Cortex of kidney (tissue), 1 donor: Measurements from ENCODE around the gene OR52E6.

Experiments
- DNase-seq: peaks from one replicate; lab custom pipeline; 2025; lab: John Stamatoyannopoulos, UW

The OR52E6 gene

DNA sequence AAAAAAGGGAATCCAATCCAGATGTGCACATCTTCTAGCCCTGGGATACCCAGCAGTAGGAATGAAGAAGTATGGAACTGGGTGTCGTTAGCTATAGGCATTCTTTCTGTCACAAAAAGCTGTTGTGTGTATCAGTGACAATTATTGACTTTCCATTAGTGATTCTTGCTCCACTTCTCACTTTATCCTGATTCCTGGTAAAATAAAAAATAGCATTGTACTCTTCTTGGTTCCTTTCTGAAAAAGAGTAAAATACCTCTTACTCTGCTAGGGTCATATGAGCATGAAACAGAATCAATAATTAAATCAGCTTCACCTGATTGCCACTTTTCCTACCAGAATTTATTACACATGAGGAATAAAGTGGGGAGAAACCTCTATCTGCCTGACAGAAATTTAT lies at the start of gene OR52E6:
Gene OR52E6, minus strand, starts transcription at position 101 of the 400 bp plus-strand sequence. Its CDS starts 0 bp downstream, at position 101.
- DNase-seq: no peak

DNA sequence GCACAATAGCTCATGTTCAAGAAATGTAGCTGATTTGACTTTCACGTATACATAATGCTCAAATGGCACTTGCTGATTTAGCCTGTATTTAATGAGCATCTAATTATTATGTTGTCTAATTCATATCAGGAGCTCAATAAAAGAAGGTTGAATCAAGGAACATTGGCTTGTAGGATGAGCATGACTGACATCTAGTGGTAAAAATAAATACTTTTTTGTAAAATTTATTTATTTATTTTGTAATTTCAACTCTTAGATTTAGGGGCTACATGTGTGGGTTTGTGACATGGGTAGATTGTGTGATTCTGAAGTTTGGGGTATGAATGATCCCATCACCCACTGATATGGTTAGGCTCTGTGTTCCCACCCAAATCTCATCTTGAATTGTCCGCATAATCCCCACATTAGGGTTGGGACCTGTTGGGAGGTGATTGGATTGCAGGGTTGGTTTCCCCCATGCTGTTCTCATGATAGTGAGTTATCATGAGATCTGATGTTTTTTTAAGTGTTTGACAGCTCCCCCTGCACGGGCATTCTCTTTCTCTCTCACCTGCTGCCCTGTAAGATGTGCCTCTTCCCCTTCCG lies 49.6 kb upstream of the OR52E6 start:
- DNase-seq: no peak

GRCh38 chr11:5887661-5888060 lies 46.0 kb upstream of the OR52E6 start:
- DNase-seq: no peak

DNA sequence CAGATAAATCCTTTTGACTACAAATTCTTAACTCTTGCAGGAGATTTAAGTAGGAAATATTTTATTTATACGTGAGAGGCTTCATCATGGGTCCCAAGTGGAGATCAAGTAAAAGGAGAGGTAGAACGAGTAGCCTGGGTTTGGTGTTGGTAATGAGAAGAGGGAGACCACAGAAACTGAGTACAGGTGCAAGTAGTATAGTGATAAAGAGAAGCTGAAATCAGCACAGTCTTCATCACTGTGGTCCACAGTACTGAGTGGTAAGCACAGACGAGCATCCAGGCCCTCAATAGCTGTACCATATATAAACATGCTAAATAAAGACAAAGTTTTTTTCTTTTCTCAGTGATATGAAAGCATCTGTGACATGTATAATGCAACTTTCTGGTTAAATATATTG lies 45.5 kb upstream of the OR52E6 start:
- no peak for DNase-seq

GRCh38 chr11:5881756-5882155 lies 40.1 kb upstream of the OR52E6 start:
- DNase-seq: no peak

DNA sequence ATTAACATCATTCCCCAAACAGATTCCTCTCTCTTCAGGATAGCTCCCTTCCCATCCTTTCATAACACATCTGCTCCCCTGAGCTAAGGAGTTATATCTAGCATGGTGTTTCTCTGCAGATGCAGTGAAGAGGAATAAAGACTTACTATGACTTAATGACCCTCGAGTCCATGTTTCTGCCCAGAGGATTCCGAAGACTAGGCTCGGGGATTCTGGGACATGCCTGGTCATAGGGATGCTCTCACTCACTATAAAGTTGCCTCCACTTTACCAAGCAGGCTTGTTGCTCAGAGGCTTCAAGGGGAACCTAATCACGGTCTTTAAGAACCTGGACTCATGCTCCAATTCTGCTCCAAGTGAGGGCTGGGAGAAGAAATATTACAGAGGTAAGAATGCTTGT lies 38.6 kb upstream of the OR52E6 start, which contains the start of gene OR52E4:
Gene OR52E4, plus strand, starts transcription at position 301 of the 400 bp plus-strand sequence. CDS start 3,664 bp downstream, outside the sequence.
- DNase-seq: no peak

GRCh38 chr11:5878564-5878963 lies 36.9 kb upstream of the OR52E6 start:
- no peak for DNase-seq

- DNase-seq: no peak
Measured at GRCh38 chr11:5865826-5866225, 24.1 kb upstream of the OR52E6 start.

GRCh38 chr11:5857590-5857989 lies 15.9 kb upstream of the OR52E6 start, which contains the start of gene OR52E8:
OR52E8 (minus strand) TSS chr11:5857690; CDS start chr11:5857690, 0 bp downstream.
- DNase-seq: no peak

DNA sequence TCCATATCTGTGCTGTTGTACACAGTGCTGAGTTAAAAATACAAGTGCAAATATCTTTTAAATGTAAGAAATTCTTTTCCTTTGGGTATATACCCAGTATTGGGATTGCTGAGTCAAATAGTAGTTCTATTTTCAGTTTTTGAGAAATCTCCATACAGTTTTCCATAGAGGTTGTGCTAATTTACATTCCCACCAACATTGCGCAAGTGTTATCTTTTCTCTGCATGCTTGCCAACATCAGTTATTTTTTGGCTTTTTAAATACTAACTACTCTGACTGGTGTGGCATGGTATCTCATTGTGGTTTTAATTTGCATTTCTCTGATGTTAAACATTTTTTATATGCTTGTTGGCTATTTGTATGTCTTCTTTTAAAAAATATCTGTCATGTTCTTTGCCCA lies 9.3 kb upstream of the OR52E6 start:
- DNase-seq: no peak

GRCh38 chr11:5847711-5848110 lies 6.0 kb upstream of the OR52E6 start:
- no peak for DNase-seq

- DNase-seq: no peak
Measured at GRCh38 chr11:5846701-5847100, 5.0 kb upstream of the OR52E6 start.

- DNase-seq: no peak
Measured at GRCh38 chr11:5837695-5838094, 4.0 kb downstream of the OR52E6 start.

DNA sequence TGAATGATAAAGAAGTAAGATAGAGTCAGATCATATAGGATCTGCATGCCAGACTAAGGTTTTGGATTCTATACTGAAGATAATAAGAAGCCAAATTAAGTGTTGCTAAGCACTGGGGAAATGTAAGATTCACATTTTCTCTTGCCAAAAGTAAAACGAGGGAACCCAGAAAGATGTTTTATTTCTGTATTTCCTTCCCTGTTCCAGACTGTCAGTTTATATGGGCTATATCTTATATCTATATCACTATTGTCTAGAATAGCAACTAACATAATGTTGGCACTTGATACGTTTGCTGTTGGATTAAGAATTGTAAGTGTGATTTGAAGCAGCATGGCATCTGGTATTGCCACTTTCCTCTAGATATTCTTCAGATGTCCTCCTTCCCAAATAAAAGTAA lies 8.3 kb downstream of the OR52E6 start:
- no peak for DNase-seq

- DNase-seq: no peak
Measured at GRCh38 chr11:5831196-5831829, 10.4 kb downstream of the OR52E6 start.

- DNase-seq: no peak
Measured at GRCh38 chr11:5818245-5818886, 23.3 kb downstream of the OR52E6 start.

DNA sequence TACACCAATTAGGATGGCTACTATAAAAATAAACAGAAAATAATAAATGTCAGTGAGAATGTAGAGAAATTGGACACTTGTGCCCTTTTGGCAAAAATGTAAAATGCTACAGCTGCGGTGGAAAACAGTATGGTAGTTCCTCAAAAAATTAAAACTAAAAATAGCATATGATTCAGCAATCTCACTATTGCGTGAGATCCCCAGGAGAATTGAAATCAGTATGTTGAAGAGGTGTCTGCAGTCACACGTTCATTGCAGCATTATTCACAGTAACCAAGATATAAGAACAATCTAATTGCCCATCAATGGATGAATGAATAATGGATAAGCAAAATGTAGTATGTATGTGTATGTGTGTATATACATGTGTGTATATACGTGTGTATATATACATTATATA lies 26.2 kb downstream of the OR52E6 start:
- DNase-seq: no peak

DNA sequence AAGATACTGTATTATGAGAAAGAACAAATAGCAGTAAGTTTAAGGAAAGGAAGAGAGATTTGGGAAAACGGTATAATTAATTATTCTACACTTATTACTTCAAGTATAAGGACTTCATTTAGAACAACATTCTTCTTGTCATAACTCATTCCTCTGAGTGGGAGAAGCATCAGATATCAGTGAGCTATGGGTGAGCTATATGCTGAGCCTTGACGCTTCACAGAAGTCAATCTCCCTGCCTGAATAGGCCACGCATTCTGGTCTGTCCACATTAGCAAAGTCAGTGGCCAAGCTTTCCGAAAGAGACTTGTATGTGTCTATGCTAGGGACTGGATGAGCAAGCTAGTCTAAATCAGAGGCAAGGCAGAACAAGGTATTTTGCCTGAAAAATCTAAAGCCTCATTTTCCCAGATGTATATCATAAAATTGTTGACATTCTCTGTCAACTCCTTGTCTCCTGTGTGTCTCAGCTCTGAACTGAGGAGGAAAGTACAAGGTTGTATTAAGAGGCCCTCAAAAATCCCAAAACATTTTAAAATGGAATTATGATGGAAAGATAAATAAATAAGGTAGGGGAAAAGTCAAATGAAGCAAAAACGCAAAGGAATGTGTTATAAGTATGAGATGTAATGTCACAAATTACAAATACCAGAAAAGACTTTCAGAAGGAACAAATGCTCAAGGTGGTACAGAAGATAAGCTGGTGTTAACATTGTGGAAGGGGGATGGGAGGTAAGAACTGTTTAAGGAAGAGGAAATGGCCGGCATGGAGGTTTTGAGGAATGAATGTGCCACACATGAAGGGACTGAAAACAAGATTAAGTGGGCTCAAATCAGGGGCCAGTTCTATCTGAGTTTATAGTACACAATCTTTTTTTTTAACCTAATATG lies 31.5 kb downstream of the OR52E6 start:
- DNase-seq: no peak

- no peak for DNase-seq
Measured at GRCh38 chr11:5809122-5809519, 32.6 kb downstream of the OR52E6 start.

DNA sequence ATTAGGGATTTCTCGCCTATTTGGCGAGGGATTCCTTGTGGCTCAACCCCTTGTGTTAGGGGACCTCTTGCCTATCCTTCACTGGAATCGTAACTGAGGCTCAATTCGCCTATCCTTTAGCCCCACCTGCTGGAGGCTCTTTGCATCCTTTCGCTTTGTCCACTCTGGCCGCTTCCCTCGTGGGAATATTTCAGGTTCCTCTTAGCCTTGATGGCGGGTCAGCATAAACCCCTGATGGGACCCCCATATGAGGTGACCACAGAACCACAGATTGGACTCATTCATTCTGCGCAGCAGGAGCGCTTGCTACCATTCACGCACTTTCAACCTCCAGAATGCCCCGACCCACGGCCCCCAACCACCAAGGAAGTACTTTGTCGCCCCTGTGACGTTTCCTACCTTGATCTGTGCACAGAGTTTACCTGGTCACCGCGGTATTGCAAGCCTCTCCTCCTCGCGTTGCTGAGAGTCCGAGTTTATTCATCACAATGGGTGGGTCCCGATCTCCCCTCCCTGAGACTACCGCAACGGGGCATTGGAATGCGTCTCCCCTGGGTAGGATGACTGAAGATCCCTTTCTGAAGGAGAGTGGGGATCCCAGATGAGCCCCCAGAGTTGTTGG lies 33.1 kb downstream of the OR52E6 start, which contains the start of gene OR52N2:
Gene OR52N2, plus strand, starts transcription at position 425 of the 622 bp plus-strand sequence. CDS start 11,412 bp downstream, outside the sequence.
- DNase-seq: no peak

DNA sequence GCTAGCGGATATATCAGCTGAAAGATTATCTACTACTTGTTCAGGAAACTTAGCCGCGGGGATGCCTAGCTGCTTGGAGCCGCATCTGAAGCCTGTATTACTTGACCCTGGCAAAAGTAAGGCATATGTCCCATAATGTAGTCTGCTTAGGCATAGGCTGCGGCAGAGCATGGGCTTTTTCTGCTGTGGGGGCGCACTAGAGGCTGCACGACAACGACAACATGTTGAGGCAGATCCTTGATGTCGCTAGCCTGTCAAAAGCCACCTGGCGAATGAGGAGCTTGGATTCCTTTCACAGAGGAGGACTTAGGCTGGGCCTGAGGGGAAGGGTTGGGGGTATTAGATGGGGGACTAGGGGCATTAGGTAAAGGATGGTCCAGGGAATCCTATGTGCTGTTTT lies 34.1 kb downstream of the OR52E6 start:
- DNase-seq: no peak

DNA sequence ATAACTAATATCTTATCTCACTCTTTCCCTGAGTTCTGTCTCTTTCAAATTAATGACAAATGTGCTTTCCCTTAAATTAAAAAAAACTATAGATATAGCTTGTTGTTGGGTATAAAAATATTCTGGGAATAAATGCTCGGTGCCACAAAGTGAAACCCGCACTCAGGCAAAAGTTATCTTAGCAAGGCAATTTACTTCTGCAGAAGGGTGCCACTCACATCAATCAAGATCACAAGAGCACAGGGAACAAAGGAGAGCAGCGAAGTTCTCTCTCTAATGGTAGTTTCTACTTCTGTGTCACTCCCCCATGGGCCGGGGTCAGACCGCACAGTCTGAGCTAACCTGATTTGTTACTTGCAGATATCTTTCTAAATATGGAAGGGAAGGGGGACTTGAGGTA lies 37.7 kb downstream of the OR52E6 start:
- no peak for DNase-seq
